HG03442 (cell line): ENCODE measurements around the gene DEFB125.

Experiments
- ATAC-seq: cut with Tn5 transposase; IDR thresholded peaks from one replicate; pipeline ENCODE4 v1.9.1; 2021; ENCODE audit warnings: mild to moderate bottlenecking, moderate library complexity; ENCODE audit not compliant: unreplicated experiment

Gene DEFB125

DNA sequence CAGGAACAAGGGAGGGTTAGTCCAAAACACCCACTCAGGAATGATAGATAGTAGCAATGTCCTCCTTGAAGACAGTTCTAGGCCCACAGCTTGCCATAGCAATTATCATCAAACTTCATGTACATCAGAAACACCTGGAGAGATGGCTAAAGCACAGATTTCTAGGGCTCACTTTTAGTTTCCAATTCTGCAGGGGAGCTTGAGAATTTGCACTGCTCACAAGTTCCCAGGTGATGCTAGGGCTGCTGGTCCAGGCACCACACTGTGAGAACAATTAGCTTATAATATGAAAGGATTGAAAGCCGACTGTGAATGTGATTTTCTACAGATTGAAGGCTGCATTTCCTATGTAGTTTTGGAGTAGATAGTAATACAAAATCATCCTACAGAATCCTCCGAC, 58.4 kb downstream of the DEFB125 start:
- ATAC-seq, result no peak
